Prostate gland (tissue), 2 donors: Measurements from ENCODE around the gene ARMS2. TPM values are rescaled to one million over a fixed set of nuclear protein-coding genes. Genes with fewer than 3 reads are reported as not detected.

Source experiments
- DNase-seq: peaks from one replicate; pipeline ENCODE4 v3.0.0-alpha.2; 2019; ENCODE audit warnings: low spot score
- H3K27ac ChIP-seq, 2 donors: fragments of 200-600 bp; sonication (generic); 2 replicates each; pipeline ENCODE4 v1.5.1; 2017 to 2019
- H3K27me3 ChIP-seq: fragments of 200-600 bp; sonication (generic); replicated peaks from 2 replicates; pipeline ENCODE4 v1.5.1; 2019; ENCODE audit not compliant: insufficient read depth
- H3K36me3 ChIP-seq, 2 donors: fragments of 200-600 bp; sonication (generic); 1 replicate in 1 of 2; 2 replicates in 1 of 2; pipeline versions ENCODE4 v1.5.1 to v1.8.1; 2017 to 2019
- H3K4me1 ChIP-seq: fragments of 200-600 bp; sonication (generic); replicated peaks from 2 replicates; pipeline ENCODE4 v1.5.1; 2019
- H3K4me3 ChIP-seq, 2 donors: fragments of 200-600 bp; sonication (generic); 2 replicates each; pipeline ENCODE4 v1.5.1; 2017 to 2019
- H3K9me3 ChIP-seq: fragments of 200-600 bp; sonication (generic); 2 replicates; pipeline ENCODE4 v1.5.1; 2017
- POLR2A ChIP-seq: fragments of 450-650 bp; IDR thresholded peaks from one replicate; pipeline ENCODE4 v1.6.1; 2016; ENCODE audit warnings: antibody characterized with exemption, mild to moderate bottlenecking
- POLR2AphosphoS5 ChIP-seq: sonication (generic); formaldehyde crosslinking; IDR thresholded peaks from one replicate; pipeline ENCODE4 v1.6.1; 2017; ENCODE audit warnings: antibody characterized with exemption
- WGBS: methylation state at CpG from one replicate; pipeline ENCODE4 v1.1.5; 2018; 5-methylcytosine and 5-hydroxymethylcytosine counted together
- intact Hi-C: fragments of 100-400 bp; cut with DNase I; formaldehyde crosslinking; loops from one replicate; pipeline ENCODE4 v1.14.2; 2022
- total RNA-seq, 2 donors: library from RNA; depleted of rRNA; stranded (reverse); fragments of >200 nt; gene quantifications; one replicate each; pipeline ENCODE4 v1.1.0, GENCODE V29; 2016
- TF ChIP-seq, protein P1 (sequence below), 4 experiments: fragments of 200-600 bp in 2 of 4; fragments of 450-650 bp in 2 of 4; sonication (generic) in 2 of 4; IDR thresholded peaks; 1 replicate in 3 of 4; 2 replicates in 1 of 4; pipeline ENCODE4 v1.5.1; 2016 to 2019; ENCODE audit warnings: antibody characterized with exemption in 4 of 4, mild to moderate bottlenecking in 2 of 4, moderate library complexity in 2 of 4

Gene ARMS2
- total RNA-seq, 2 donors from 2014 or later, result 1.1 TPM; not detected in 1

DNA sequence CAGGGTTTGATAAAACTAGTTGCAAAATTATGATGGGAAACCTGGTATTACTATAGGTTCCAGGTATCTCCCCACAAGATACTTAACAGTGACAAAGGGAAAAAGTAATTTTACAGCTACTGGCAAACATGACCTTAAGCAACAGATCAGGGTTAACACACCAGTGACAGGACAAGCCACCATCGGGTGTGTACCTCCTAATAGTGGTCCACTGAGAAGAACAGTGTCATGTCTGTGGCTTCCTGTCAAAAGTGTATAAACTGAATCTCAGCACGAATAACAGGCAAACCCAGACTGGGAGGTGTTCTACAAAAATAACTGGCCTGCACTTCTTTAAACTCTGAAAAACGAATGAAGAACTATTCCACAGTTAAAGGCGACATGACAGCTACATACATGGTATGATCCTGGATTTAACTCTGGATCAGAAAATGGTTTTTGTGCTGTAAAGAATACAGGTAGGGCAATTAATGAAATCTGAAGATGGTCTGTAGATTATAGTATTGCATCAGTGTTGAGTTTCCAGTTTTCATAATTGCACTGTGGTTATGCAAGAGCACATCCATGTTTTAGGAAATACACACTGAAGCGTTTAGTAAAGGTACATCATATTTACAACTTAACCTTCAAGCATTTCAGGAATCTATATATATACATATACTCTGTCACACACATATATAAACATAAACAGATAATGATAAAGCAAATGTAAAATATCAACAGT, 32.0 kb upstream of the ARMS2 start:
- WGBS, result 85% methylated on average over 5 of the region's 5 CpGs
- Histone ChIP-seq H3K36me3 (peaks cover 0 to 4% of the 10 kb centered on the region in 2 donors), H3K27ac (no peak overlapping the region), H3K9me3 (no peaks in the 10 kb centered on the region), H3K4me3 (no peak overlapping the region), H3K27me3 (no peaks in the 10 kb centered on the region), H3K4me1 (no peaks in the 10 kb centered on the region)
- no peak for DNase-seq
- TF ChIP-seq POLR2AphosphoS5, result no peak
- no peak for TF ChIP-seq POLR2A
- intact Hi-C loops, result no loop called here

GRCh38 chr10:122424059-122424458, 30.4 kb upstream of the ARMS2 start:
- Histone ChIP-seq H3K9me3 (no peaks in the 10 kb centered on the region), H3K4me3 (no peak overlapping the region), H3K36me3 (peaks cover 0 to 4% of the 10 kb centered on the region in 2 donors), H3K4me1 (no peaks in the 10 kb centered on the region), H3K27ac (no peak overlapping the region), H3K27me3 (no peaks in the 10 kb centered on the region)
- no peak for TF ChIP-seq POLR2AphosphoS5
- intact Hi-C loops, result no loop called here
- WGBS, result 74% methylated on average over 2 of the region's 2 CpGs
- no peak for DNase-seq

GRCh38 chr10:122426829-122427228, 27.6 kb upstream of the ARMS2 start:
- H3K9me3 ChIP-seq, result no peaks in the 10 kb centered on the region
- H3K36me3 ChIP-seq, result no peaks in the 10 kb centered on the region
- no peaks in the 10 kb centered on the region for H3K4me1 ChIP-seq
- WGBS, result 91% methylated on average over 6 of the region's 6 CpGs
- no peak for TF ChIP-seq POLR2AphosphoS5
- TF ChIP-seq POLR2A, result no peak
- TF ChIP-seq, protein P1, sequence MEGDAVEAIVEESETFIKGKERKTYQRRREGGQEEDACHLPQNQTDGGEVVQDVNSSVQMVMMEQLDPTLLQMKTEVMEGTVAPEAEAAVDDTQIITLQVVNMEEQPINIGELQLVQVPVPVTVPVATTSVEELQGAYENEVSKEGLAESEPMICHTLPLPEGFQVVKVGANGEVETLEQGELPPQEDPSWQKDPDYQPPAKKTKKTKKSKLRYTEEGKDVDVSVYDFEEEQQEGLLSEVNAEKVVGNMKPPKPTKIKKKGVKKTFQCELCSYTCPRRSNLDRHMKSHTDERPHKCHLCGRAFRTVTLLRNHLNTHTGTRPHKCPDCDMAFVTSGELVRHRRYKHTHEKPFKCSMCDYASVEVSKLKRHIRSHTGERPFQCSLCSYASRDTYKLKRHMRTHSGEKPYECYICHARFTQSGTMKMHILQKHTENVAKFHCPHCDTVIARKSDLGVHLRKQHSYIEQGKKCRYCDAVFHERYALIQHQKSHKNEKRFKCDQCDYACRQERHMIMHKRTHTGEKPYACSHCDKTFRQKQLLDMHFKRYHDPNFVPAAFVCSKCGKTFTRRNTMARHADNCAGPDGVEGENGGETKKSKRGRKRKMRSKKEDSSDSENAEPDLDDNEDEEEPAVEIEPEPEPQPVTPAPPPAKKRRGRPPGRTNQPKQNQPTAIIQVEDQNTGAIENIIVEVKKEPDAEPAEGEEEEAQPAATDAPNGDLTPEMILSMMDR (IDR thresholded peaks at IDR 0.05), result no peak
- no peak for DNase-seq
- H3K27ac ChIP-seq, result no peak overlapping the region
- intact Hi-C loops, result no loop called here
- H3K4me3 ChIP-seq, result no peak overlapping the region
- no peaks in the 10 kb centered on the region for H3K27me3 ChIP-seq

DNA sequence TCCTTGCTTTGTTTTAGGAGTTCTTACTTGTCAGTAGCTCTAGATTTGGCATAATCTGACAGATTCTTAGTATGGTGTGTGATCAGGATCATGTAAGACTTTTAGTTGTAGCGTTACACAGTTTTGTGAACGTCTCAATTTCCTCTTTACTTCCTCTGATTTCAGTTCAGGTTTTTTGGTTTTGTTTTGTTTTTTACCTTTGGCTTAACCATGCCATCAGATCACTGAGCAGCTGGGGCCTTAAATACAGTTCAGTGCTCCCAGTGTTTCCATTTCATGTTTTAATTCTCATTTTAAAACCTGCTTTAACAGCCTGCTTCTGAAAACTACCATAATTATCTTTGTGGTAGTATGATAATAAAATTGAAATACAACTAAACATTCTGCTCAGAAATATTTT, 27.2 kb upstream of the ARMS2 start:
- no peaks in the 10 kb centered on the region for H3K9me3 ChIP-seq
- H3K27ac ChIP-seq, result no peak overlapping the region
- 71% methylated on average over 2 of the region's 2 CpGs for WGBS
- H3K36me3 ChIP-seq, result no peaks in the 10 kb centered on the region
- H3K4me3 ChIP-seq, result no peak overlapping the region
- no peaks in the 10 kb centered on the region for H3K4me1 ChIP-seq
- intact Hi-C loops, result no loop called here
- no peaks in the 10 kb centered on the region for H3K27me3 ChIP-seq
- DNase-seq, result no peak
- TF ChIP-seq, protein P1 (IDR thresholded peaks at IDR 0.05), result no peak
- TF ChIP-seq POLR2A (no peak), POLR2AphosphoS5 (no peak)

GRCh38 chr10:122435212-122435827, 19.1 kb upstream of the ARMS2 start:
- no peak for TF ChIP-seq POLR2A
- TF ChIP-seq, protein P1 (IDR thresholded peaks at IDR 0.05), result peak in 3 of 4 experiments; percentile 79 to 86 (median 80)
- intact Hi-C loops, result loop anchor here (1.0 to 10.0 kb wide), 3 partner anchors 122 to 291 kb away; no protein-coding TSS in a partner anchor
- WGBS, result 32% methylated on average over 3 of the region's 3 CpGs
- DNase-seq, result no peak
- no peaks in the 10 kb centered on the region for H3K36me3 ChIP-seq
- no peaks in the 10 kb centered on the region for H3K27me3 ChIP-seq
- H3K9me3 ChIP-seq, result no peaks in the 10 kb centered on the region
- H3K4me1 ChIP-seq, result no peaks in the 10 kb centered on the region
- H3K27ac ChIP-seq, result no peak overlapping the region
- H3K4me3 ChIP-seq, result no peak overlapping the region

DNA sequence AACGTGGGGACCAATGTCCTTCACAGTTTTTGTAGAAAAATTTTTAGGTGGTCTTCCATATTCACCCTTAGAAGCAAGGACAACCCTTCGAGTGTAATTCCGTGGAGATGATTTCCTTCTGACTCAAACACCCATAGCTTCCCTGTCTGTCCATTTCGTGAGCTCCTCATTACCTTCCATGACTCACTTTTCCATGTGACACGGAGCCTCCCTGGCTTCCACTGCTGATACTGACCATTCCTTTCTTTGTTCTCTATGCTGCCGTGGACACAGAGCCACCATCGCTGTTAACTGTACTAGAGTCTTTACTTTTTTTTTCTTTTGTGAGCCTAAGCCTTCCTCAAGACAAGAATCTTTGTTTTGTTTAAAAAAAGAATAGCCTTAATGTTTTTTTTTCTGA, 12.5 kb upstream of the ARMS2 start:
- H3K27ac ChIP-seq, result no peak overlapping the region
- intact Hi-C loops, result no loop called here
- WGBS, result 75% methylated on average over 7 of the region's 7 CpGs

More for the DNA sequence above, 12.5 kb upstream of the ARMS2 start:
- DNase-seq, result no peak
- Histone ChIP-seq H3K4me3 (no peak overlapping the region), H3K4me1 (no peaks in the 10 kb centered on the region), H3K9me3 (no peaks in the 10 kb centered on the region), H3K36me3 (no peaks in the 10 kb centered on the region), H3K27me3 (no peaks in the 10 kb centered on the region)
- TF ChIP-seq, protein P1 (IDR thresholded peaks at IDR 0.05), result no peak
- TF ChIP-seq POLR2AphosphoS5 (no peak), POLR2A (no peak)
